COLO668 (cell line): ENCODE data around the gene TLCD2.
"Not testable (repeated sequence)": the region's sequence is repeated elsewhere in the genome, so short reads cannot be mapped to it uniquely, and the experiment has no call there.

ENCODE experiments used
- DNase-seq: peaks from one replicate; lab custom pipeline; 2025; ENCODE audit not compliant: unreplicated experiment; lab: John Stamatoyannopoulos, UW

Gene TLCD2

DNA sequence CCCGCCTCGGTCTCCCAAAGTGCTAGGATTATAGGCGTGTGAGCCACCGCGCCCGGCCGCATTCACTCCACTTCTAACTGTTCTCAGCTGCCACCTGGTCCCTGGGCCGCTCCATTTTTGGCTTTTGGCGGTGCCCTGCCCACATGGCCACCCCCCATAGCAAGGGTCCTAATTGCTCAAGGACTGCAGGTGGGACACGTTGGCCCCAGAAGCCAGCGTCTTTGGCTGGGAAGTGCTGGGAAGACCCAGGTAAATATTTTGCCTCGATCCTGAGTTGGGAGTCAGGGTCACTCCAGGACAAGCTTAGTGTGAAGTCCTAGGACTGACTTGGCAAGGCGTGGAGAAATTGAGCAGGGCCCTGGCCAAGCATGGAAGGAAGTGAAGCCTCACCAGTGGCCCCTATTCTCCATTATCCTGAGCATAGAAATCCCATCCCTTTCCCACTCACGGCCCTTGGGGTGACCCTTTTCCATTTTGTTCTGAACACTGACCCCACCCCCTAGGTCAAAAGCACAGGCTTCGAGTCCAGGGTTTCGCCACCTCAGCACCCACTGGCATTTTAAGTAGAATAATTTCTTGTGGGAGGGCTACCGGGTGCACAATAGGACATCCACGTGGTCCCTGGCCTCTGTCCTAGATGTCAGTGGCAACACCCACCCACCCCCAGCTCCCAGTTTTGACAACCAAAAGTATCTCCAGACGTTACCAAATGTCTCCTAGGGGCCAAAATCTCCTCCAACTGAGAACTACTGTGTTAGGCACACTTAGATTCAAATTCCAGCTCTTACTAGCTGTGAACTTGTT is 8.4 kb upstream of the TLCD2 start:
- DNase-seq, result no peak

DNA sequence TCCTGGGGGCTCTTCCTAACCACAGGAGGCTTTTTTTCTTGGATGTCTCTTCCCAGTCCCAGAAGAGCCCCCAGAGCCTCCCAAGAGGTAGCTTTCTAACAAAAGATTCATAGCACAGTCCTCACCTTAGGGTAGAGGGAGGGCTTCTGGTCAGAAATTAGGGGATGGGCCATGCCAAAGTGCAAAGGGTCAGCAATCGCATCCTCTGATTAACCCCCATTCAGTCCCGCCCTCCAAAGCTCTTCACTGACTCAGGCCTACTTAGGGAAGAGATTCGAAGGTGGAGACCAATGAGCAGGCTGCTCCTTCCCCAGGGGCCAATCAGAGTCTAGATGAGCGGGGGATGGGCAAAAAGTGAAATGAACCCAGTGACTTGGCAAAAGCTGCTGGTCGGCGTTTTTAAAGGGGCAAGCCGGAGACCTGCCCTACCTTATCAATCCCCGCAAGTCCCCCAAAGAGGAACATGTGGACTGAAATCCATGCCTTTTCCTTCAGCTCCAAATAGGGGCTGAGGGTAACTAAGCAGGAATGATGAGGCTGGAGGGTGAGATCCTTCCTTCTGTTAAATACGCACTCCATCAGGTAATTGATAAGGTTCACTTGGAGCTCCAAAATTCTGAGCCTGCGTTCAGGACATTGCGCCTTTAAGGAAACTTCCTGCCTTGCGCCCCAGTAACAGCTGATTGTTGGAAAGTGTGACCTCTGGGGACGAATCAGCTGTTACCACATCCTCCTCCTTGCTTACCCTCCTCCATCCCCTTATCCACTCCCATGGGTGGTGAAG is 6.9 kb upstream of the TLCD2 start:
- peak; percentile 85 for DNase-seq

DNA sequence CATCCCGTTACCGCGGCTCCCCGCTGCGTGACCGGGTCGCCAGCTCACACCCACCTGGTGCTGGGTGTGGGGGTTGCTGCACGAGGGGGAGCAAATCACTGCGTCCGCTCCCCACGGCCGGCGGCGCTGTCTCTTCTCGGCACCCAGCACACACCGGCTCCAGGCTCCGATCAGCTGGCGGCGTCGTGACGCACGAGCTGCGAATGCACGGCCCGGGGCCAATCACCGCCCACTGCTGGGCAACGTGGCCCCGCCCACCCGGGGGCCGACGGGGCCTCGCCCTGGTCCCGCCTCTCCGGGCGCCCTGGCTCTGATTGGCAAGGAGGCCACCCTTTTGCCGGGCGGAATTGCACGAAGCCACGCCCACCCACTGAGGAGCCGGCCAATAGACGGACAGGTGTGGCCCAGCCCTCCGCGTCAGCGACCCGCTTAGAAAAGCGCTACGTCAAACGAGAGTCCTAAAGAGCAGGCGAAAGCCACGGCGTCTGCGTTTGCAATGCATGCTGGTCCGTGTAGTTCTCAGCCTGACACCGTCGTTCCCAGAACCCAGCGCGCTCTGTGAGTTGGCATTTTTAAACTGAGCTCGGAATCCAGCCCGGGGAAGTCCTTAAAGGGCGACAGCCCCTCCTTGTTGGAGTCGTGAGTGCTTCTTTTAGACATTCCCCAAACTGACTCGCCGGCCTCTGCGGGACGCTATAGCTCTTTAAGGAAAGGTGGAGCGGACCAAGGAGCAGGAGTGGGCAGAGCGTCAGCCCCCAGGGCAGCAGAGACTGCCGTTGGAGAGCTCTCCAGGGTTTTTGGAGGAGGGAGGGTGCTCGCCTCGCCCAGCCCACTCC is 6.1 kb upstream of the TLCD2 start:
- peak; percentile 98 for DNase-seq

DNA sequence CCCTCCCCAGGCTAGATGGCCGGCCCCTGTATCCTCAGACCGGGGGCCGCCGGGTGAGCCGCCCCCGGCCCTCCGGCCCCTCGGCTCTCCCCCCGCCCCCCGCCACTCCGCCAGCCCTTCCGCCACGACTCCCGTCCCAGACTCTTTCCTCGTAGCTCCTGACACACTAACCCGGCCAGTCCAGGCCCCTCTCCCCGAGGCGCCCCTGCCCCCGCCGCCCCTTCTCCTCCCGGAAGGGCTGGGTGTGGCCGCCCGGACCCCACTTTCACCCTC is 5.6 kb upstream of the TLCD2 start:
- no peak for DNase-seq

DNA sequence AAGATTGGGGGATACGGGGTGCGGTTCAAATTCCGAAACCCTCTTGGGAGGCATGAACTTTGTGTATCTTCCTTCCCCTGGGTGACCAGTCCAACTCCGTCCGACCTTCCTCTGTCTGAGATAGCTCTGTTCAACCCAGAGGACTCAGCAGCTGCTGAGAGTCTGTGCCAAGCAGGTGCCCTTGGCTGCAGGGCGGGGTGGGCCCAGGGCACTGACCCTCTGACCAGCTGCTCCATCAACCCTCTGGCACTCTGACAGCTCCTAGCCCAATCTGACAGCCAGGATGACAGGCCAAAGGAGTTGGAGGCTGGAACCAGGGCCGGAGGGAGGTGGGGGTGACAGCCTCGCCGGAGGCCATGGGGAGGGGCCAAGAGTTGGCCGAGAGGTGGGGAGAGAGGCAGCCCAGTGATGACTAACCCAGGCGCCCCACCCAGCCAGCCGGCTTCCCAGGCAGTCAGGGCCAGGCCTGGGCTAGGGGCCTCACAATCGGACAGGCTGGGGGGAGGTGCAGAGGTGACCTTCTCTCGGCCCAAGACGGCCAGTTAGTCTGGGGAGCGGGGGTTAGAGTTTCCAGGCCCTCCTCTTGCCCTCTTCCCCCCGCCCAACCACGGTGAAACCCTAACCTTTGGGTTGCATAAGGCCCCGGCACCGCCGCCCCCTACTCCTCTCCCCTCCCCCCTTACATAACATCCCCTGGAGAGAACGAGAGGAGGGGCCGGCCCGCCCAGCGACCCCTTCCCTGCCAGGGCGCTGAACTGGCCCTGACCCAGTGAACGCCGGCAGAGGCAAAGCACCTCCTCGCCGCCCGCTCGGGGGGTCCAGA is 5.0 kb upstream of the TLCD2 start:
- DNase-seq, result peak; percentile 30

DNA sequence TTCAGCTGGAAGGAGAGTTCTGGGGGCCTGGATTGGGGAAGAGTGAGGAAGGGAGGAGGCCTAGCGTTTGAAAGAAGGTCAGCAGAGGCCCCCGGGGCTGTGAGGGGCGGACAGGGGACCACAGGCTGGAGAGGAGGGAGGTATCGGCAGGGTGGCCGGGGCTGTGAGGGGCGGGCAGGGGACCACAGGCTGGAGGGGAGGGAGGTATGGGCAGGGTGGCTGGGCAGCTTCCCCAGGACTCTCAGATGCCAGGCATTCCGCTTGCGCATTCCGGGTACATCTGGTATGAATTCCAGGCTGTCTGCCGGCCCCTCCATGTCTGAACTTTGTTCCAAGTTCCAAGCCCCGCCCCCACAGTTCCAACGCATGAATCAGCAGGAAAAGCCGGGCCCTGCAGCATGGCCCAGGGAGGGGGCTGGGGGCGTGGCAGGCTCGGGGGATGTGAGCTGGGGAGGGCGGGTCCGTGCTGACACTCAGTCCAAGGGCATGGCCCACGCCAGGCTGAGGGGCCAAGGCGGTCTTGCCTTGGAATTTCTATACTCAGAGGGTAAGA is 4.3 kb upstream of the TLCD2 start:
- peak; percentile 35 for DNase-seq

DNA sequence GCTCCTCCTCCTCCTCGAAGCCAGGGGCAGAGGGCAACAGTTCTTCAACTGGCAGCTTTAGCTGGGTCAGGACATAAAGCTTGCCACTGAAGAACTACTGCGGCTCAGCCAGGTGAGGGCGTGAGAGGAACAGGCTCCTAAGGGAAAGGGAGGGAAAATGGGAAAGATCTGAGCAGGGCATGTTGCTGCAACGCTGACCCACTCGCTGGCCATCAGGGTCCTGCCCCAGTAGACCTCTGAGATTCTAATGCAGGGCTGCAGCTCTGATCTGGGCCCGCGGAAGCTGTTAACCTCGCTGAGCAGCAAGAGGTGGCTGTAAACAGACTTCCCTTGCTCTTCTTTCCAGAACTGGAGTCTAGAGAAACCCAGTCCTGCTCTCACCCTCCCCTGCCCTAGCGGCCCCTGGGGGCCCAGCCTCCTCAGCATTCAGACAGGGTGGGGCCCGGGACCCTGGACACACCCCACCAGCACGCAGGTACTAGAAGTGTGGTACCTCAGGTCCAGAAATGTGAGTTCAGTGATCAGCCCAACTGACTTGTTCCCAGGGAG is 3.8 kb upstream of the TLCD2 start:
- peak; percentile 46 for DNase-seq

DNA sequence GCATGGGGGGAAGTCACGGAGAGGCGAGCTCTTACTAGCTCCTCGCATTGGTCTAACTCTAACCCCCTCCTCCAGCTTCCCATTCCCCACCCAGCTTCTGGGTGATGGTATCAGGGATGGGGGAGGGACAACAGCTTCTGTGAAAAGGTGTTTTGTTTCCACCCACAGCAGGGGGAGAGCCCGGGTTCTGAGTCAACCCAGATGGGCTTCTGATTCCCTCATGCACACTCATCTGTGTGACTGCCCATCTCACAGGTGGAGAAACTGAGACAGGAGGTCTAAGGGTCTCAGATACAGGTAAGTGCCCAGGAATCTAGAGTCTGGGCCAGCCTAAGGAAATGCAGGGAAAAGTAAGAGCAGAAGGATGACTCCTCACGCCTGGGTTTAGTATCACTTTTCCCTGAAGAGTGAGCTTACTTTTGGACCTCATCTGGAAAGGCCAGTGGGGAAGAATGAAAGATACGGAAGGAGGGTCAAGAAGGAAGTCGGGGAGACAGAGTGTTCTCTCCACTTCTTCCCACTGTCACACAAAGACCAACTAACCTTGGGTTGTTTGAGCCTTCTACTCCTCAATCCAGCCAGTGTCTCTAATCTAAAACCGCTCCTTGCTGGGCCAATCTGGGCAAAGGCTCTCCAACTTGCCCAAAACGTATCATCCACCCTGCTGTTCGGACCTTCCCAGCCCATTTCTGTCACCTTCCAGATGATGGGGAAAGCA is 3.1 kb upstream of the TLCD2 start:
- no peak for DNase-seq

DNA sequence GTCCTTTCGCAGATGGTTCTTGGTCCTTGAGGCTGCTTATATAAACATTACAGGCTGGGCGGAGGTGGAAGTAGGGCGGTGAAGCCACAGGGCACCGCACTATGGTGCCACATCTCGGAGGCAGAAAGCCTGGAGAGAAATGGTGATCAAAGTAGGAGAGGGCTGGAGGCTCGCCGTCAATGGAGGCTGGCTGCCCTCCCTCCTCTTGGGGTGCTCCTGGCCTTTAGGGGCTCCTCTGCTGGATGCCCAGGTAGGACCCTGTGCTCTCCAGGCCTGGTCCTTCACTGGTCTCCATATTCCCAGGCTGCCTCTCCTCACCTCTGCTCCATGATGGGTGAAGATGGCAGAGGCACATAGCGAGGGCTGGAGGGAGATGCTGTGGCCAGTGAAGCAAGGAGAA is 2.1 kb upstream of the TLCD2 start:
- DNase-seq, result no peak

DNA sequence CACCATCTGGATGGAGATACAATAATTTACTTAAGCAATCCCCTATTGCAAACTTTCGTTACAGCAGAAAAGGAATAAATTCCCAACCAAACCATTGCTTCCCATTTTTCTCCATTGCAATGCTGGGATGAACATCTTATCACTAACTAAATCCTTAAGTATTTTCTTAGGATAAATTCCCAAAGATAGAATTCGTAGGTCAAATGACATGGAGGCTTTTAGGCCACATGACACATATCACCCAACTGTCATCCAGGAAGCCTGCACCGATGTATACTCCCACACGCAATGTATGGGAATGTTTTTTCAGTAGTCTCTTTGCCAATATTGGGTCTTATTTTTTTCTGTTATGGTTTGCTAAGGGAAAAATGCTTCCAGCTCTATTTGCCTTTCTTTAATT is 1.6 kb upstream of the TLCD2 start:
- DNase-seq, result no peak

DNA sequence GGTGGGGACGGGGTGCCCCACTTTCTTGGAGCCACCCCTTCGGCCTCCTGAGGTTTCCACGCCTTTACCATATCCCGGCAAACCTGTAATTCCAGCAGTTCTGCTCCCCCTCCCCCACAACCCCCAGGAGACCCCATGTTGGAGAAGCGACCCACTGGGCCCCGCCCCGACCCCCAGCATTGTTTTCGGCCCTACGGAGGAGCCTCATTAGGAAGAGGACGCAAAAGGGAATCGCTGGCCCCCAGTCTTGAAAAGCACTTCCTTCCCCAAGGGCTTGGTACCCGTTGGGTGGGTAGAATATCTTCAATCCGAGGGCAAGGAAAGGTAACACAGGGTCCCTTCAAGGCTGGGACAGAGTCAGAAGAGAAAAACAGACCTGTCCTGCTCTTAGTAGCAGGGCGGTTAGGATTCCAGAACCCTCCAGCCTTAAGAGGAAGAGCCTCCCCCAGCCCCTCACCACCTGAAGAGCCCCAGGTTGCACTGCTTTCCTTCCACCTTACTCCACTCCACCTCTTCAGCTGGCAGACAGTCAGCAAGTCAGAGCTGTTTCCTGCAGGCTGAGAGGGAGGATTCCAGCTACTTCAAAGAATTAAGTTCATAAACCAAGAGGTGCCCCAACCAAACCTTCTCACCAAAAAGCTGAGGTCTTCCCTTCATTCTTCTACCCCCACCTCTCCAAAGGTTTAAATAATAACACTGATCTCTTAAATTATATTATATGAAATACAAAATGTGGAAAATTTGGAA is 803 bp upstream of the TLCD2 start:
- no peak for DNase-seq

DNA sequence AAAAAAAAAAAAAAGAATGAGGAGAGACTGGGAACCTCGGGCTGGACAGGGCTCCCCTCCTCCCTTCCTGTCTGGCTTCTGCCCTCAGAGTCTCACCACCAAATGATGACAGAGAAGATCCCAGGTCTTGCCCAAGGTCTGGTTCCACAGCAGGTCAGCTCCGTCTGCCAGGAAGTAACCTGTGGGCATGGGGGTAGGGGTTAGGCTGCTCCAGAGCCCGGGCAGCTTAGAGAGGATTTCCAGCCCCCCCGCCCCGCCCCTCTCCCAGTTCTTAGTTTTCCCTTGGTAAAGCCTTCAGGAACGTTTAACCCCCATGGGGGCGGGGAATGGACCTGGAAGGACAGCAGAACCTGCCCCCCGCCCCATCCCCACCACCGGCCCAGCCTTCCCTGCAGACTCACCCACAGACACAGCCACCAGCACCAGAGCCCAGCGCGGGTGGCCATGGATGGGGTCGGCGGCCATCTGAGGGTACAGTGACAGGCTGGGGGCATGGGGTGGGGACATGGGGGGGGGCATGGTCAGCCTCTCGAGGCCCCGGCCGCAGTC is 700 bp downstream of the TLCD2 start:
- DNase-seq, result no peak

DNA sequence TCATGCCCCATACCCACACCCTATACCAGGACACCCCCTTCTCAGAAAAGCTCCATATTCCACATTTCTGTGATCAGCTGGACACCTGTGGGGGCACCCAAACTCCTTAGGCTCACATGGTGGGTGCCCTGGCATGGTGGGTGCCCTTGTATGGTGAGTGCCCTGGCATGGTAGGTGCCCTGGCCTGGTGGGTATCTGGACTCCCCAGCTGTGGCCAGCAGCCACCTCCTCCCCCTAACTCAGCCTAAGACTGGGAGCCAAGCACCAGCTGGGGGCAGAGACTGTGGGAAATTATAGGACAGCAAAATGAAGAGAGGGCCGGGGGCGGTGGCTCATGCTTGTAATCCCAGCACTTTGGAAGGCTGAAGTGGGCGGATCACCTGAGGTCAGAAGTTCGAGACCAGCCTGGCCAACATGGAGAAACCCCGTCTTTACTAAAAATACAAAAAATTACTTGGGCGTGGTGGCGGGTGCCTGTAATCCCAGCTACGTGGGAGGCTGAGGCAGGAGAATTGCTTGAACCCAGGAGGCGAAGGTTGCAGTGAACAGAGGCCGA is 1.3 kb downstream of the TLCD2 start:
- DNase-seq, result not testable (repeated sequence)

DNA sequence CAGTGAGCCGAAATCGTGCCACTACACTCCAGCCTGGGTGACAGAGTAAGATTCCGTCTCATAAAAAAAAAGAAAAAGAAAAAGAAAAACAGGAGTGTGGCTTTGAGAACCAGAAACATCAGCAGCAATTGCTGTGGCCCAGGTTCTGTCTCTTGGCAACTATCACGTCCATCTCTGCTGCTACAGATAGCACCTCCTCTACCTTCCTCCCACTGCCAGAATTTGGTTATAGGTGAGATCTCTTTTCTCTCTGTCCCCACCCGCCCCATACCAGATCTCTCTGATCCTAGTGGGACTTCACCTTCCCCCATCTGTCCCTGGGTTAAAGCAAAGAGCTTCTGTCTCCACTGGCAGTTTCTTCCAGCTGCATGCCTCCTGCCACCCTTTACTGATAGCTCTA is 3.1 kb downstream of the TLCD2 start:
- no peak for DNase-seq

DNA sequence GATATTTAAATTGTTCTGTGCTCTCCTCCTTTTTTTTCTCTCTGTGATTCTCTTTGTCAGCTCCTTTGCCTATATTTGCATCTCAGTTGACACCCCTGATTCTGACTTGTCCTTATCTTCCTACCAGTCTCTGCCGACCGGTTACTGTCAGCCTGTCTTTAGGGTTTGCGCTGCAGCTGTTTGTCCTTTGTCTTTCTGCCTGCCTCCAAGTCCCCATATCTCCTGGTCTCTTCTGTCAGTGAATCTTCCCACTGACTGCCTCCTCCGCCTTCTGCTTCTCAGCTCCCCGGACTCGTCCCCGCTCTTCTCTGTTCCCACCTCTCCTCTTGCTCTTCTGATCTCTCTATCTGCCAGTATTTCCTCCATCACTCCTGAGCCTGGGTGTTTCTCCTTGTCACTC is 5.2 kb downstream of the TLCD2 start:
- DNase-seq, result no peak

DNA sequence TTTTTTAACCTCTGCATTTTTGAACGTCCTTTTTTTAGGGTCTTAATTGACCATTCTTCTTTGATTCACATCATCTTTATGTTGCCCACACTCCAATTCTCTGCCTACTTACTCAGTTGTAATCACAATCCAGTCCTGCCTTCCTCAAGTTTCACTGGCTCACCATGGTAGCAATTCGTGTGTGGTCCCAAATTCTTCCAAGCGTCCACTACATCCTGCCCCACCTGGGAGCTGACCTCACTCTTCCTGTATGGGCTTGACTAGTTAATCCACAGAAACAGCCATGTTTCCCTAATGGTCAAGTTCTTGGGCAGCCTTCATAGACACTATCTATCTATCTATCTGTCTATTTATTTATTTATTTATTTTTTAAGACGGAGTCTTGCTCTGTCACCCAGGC is 7.1 kb downstream of the TLCD2 start:
- no peak for DNase-seq

DNA sequence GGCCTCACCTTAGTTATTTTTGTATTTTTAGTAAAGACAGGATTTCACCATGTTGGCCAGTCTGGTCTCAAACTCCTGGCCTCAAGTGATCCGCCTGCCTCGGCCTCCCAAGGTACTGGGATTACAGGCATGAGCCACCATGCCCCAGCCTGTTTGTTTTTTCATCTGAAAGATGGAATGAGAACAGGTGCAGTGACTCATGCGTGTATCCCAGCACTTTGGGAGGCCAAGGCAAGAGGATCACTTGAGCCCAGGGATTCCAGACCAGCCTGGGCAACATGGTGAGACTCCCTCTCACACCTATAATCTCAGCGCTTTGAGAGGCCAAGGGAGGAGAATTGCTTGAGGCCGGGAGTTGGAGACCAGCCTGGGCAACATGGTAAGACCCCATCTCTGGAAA is 10.3 kb downstream of the TLCD2 start:
- DNase-seq, result not testable (repeated sequence)

DNA sequence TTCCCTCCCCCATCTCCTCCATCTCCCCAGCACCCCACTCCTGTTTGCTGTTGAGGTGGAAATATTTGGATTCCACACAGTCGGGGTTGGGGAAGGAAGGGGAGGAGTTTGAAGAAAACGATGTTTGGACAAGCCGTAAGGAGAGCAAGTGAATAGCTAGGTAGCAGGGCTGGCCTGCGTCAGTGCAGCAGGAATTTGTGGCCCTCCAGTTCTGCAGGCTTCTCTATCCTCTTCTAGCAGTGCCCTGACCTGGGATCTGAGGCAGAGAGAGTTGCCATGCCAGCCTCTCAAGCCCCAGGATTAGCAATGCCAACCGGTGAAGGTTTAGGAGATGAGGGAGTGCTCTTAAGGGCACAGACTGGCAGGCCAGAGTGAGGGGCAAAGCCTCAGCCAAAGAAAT is 12.5 kb downstream of the TLCD2 start:
- no peak for DNase-seq
